Tibial nerve (tissue), 4 donors: ENCODE data around the gene FER.

ENCODE experiments used
- EP300 ChIP-seq, 2 donors: sonication (generic); formaldehyde crosslinking; IDR thresholded peaks; one replicate each; pipeline ENCODE4 v1.6.1; 2017; ENCODE audit warnings: antibody characterized with exemption in 2 of 2, mild to moderate bottlenecking in 1 of 2
- POLR2A ChIP-seq, 2 donors: fragments of 450-650 bp; IDR thresholded peaks; one replicate each; pipeline ENCODE4 v1.6.1; 2017; ENCODE audit warnings: antibody characterized with exemption in 2 of 2, mild to moderate bottlenecking in 2 of 2, moderate library complexity in 2 of 2
- TF ChIP-seq, protein P1 (sequence below), 5 experiments: fragments of 200-600 bp in 3 of 5; fragments of 450-650 bp in 2 of 5; sonication (generic) in 3 of 5; IDR thresholded peaks; one replicate each; pipeline ENCODE4 v1.5.1; 2016 to 2019; ENCODE audit warnings: antibody characterized with exemption in 5 of 5, mild to moderate bottlenecking in 3 of 5, moderate library complexity in 2 of 5

DNA sequence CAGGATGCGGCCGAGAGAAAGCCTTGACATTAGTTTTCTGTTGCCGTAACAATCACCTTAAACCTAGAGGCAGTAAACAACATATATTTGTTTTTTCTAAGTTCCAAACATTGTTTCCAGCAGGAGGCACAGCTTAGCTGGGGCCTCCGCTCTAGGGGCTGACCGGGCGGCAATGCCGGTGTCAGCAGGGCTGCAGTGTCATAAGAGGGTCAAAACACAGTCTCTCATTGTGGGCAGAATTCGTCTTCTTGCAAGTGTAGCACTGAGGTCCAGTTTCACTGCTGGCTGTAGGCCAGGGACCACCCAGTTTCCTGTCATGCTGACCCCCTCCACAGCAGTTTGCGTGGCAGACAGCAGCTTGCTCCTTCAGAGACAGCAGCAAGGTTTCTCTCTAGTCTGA, 475.8 kb downstream of the FER start:
- TF ChIP-seq, protein P1, sequence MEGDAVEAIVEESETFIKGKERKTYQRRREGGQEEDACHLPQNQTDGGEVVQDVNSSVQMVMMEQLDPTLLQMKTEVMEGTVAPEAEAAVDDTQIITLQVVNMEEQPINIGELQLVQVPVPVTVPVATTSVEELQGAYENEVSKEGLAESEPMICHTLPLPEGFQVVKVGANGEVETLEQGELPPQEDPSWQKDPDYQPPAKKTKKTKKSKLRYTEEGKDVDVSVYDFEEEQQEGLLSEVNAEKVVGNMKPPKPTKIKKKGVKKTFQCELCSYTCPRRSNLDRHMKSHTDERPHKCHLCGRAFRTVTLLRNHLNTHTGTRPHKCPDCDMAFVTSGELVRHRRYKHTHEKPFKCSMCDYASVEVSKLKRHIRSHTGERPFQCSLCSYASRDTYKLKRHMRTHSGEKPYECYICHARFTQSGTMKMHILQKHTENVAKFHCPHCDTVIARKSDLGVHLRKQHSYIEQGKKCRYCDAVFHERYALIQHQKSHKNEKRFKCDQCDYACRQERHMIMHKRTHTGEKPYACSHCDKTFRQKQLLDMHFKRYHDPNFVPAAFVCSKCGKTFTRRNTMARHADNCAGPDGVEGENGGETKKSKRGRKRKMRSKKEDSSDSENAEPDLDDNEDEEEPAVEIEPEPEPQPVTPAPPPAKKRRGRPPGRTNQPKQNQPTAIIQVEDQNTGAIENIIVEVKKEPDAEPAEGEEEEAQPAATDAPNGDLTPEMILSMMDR (IDR thresholded peaks at IDR 0.05), result no peak
- TF ChIP-seq POLR2A (IDR thresholded peaks at IDR 0.05) (no peak), EP300 (IDR thresholded peaks at IDR 0.05) (no peak)
